Activated T-cell treated with anti-CD3 and anti-CD28 coated beads for 24 hours (primary cell): ENCODE measurements around the gene OR5AU1.

Experiments
- DNase-seq: peaks from one replicate; pipeline ENCODE4 v3.0.0-alpha.2; 2020; ENCODE audit warnings: low read depth

Gene OR5AU1

GRCh38 chr14:21155963-21156362, at the start of gene OR5AU1:
Gene OR5AU1 (minus strand): TSS chr14:21156063. CDS start chr14:21155872, 191 bp downstream.
- no peak for DNase-seq

GRCh38 chr14:21205026-21205677, 49.3 kb upstream of the OR5AU1 start:
- DNase-seq = no peak

- DNase-seq = no peak
These were observed 48.5 kb upstream of the OR5AU1 start for GRCh38 chr14:21204167-21205025.

GRCh38 chr14:21203470-21204166, 47.8 kb upstream of the OR5AU1 start:
- DNase-seq = no peak

- DNase-seq = no peak
These were observed 46.8 kb upstream of the OR5AU1 start for GRCh38 chr14:21202463-21203358.

- DNase-seq = no peak
These were observed 46.0 kb upstream of the OR5AU1 start for GRCh38 chr14:21201732-21202462.

- no peak for DNase-seq
These were observed 45.0 kb upstream of the OR5AU1 start for GRCh38 chr14:21200752-21201461.

GRCh38 chr14:21199611-21200560, 44.0 kb upstream of the OR5AU1 start:
- DNase-seq = no peak

- no peak for DNase-seq
These were observed 41.7 kb upstream of the OR5AU1 start for GRCh38 chr14:21197418-21198205.

GRCh38 chr14:21194597-21194996, 38.7 kb upstream of the OR5AU1 start:
- DNase-seq = no peak

- no peak for DNase-seq
These were observed 37.1 kb upstream of the OR5AU1 start for GRCh38 chr14:21192875-21193535.

- DNase-seq = no peak
These were observed 36.6 kb upstream of the OR5AU1 start for GRCh38 chr14:21192447-21192822.

- DNase-seq = peak; percentile 54
These were observed 36.1 kb upstream of the OR5AU1 start for GRCh38 chr14:21191809-21192446.

GRCh38 chr14:21191261-21191808, 35.5 kb upstream of the OR5AU1 start:
- DNase-seq = no peak

GRCh38 chr14:21185491-21185890, 29.6 kb upstream of the OR5AU1 start:
- no peak for DNase-seq

GRCh38 chr14:21184254-21184653, 28.4 kb upstream of the OR5AU1 start:
- DNase-seq = no peak

- DNase-seq = no peak
These were observed 26.3 kb upstream of the OR5AU1 start for GRCh38 chr14:21182166-21182565.
